Fibroblast of skin of left biceps (primary cell): ENCODE measurements around the gene ST6GALNAC5.

Experiments
- DNase-seq, 2 experiments: peaks; one replicate each; pipeline ENCODE4 v3.0.0-alpha.2; 2013; ENCODE audit warnings: low read depth in 2 of 2

The ST6GALNAC5 gene

GRCh38 chr1:77047978-77048614 lies 180.8 kb downstream of the ST6GALNAC5 start:
- DNase-seq = no peak

GRCh38 chr1:77048615-77049005 lies 181.3 kb downstream of the ST6GALNAC5 start:
- no peak for DNase-seq

GRCh38 chr1:77051425-77051824 lies 184.1 kb downstream of the ST6GALNAC5 start:
- DNase-seq = no peak

GRCh38 chr1:77056525-77056924 lies 189.2 kb downstream of the ST6GALNAC5 start:
- DNase-seq = no peak

GRCh38 chr1:77057994-77058585 lies 190.8 kb downstream of the ST6GALNAC5 start:
- DNase-seq = no peak

- no peak for DNase-seq
These were observed 192.7 kb downstream of the ST6GALNAC5 start for GRCh38 chr1:77060000-77060399.

GRCh38 chr1:77061162-77061561 lies 193.9 kb downstream of the ST6GALNAC5 start:
- no peak for DNase-seq

- DNase-seq = no peak
These were observed 195.8 kb downstream of the ST6GALNAC5 start for GRCh38 chr1:77063118-77063517.

GRCh38 chr1:77064246-77064645 lies 197.0 kb downstream of the ST6GALNAC5 start:
- no peak for DNase-seq

GRCh38 chr1:77065693-77066342 lies 198.5 kb downstream of the ST6GALNAC5 start:
- DNase-seq = no peak

GRCh38 chr1:77068013-77068412 lies 200.7 kb downstream of the ST6GALNAC5 start:
- DNase-seq = no peak

GRCh38 chr1:77076759-77077158 lies 209.5 kb downstream of the ST6GALNAC5 start:
- no peak for DNase-seq

GRCh38 chr1:77081834-77082233 lies 214.6 kb downstream of the ST6GALNAC5 start:
- no peak for DNase-seq

- no peak for DNase-seq
These were observed 217.2 kb downstream of the ST6GALNAC5 start for GRCh38 chr1:77084457-77084856.

GRCh38 chr1:77085109-77085508 lies 217.8 kb downstream of the ST6GALNAC5 start:
- DNase-seq = no peak

GRCh38 chr1:77089756-77090155 lies 222.5 kb downstream of the ST6GALNAC5 start:
- DNase-seq = no peak

- DNase-seq = no peak
These were observed 228.0 kb downstream of the ST6GALNAC5 start for GRCh38 chr1:77095236-77095635.

- DNase-seq = no peak
These were observed 229.4 kb downstream of the ST6GALNAC5 start for GRCh38 chr1:77096496-77097255.

- peak; percentile 4 to 5 for DNase-seq
These were observed 233.6 kb downstream of the ST6GALNAC5 start for GRCh38 chr1:77100875-77101274.

- no peak for DNase-seq
These were observed 236.2 kb downstream of the ST6GALNAC5 start for GRCh38 chr1:77103486-77103885.

- DNase-seq = no peak
These were observed 237.4 kb downstream of the ST6GALNAC5 start for GRCh38 chr1:77104672-77105071.
